ENCODE measurements around the gene BRINP3.

The BRINP3 gene

DNA sequence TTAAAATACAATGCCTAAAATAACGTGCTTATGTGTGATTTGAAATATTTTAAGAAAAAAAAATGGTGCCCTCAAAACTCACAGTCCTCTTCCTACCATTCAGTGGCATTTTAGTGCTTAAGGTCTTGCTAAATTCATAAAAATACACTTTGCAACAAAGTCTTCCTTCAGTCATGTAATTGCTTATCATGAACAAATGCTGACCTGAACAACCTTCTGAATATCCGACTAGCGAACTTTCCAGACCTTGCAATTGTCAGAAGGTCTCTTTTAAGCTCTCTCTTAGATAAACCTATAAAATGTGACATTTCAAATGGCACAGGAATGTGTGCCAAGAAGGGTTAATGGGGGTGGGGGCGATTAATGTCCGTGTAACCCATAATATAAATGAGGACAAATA, 858 bp downstream of the BRINP3 start:
- peaks cover 33% of the 10 kb centered on the region for H3K4me1 ChIP-seq (ENCODE audit: control insufficient read depth, low read depth, low read length)
- H3K27ac ChIP-seq (ENCODE audit: low read length), result no peak overlapping the region
- H3K9ac ChIP-seq (ENCODE audit: low read length), result no peak overlapping the region
- peaks cover 48% of the 10 kb centered on the region for H3K27me3 ChIP-seq (ENCODE audit: control insufficient read depth, insufficient read depth, low read length)
- H3K36me3 ChIP-seq (ENCODE audit: control insufficient read depth, low read depth, low read length), result no peaks in the 10 kb centered on the region
- H3K4me3 ChIP-seq (ENCODE audit: low read length), result peak overlapping the region; percentile 77
- H3K9me3 ChIP-seq (ENCODE audit: control insufficient read depth, low read depth, low read length), result no peaks in the 10 kb centered on the region

DNA sequence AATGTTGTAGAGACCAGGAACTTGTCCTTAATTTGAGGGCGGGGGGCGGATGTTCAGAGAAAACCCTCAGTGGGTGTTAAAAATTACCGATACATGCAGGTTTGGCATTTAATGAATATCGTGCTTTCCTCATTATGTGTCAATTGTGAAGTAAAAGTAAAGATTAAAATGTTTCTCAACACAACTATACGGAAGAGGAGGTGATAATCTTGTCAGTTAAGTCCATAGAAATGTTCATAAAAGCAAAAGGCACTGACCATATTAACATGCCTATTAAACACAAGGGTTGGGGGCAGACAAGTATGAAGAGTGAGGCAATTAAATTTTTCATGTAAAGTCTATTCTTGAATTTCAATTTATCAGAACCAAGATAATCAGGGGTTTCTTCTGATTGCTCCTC, 1.3 kb downstream of the BRINP3 start:
- Histone ChIP-seq H3K4me1 (ENCODE audit: control insufficient read depth, low read depth, low read length) (peaks cover 33% of the 10 kb centered on the region), H3K27me3 (ENCODE audit: control insufficient read depth, insufficient read depth, low read length) (peaks cover 48% of the 10 kb centered on the region), H3K9me3 (ENCODE audit: control insufficient read depth, low read depth, low read length) (no peaks in the 10 kb centered on the region), H3K9ac (ENCODE audit: low read length) (no peak overlapping the region), H3K36me3 (ENCODE audit: control insufficient read depth, low read depth, low read length) (no peaks in the 10 kb centered on the region), H3K4me3 (ENCODE audit: low read length) (peak overlapping the region; percentile 77), H3K27ac (ENCODE audit: low read length) (no peak overlapping the region)

DNA sequence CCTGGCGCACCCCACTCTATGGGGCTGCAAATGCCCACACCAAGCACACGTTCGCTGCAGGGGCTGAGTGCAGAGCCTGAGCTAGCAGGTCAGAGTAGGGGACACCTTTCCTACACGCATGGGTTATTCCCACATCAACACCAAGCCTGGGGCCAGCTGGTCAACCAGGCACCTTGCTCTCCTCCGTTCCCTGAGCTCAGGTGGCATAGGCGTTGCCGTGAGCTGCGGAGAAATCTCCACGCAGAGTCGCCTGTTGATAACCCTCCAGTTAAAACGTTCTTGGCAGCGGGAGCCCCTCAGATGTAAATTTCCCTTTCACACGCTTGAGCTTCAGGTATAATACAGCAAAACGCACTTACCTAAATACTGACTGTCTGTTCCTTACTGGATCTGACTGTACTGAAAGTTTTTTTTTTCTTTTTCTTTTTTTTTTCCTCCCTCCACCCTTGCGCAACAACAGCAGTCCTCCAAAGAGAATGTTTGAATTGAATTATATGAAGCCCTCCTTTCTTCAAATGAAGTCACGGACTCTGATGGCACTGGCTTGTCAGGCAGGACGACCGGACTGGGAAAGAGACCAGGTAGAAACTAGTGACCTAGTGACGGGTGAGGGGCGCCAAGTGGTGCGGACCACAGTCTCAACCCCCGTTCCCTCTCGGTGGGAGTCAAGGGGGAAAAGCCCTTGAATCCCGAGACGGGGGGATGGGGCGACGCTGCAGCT, 2.1 kb downstream of the BRINP3 start:
- Histone ChIP-seq H3K9ac (ENCODE audit: low read length) (peak overlapping the region; percentile 9), H3K4me3 (ENCODE audit: low read length) (peak overlapping the region; percentile 77)

GRCh38 chr1:190474650-190475211, 2.9 kb downstream of the BRINP3 start:
- Histone ChIP-seq H3K9ac (ENCODE audit: low read length) (peak overlapping the region; percentile 9), H3K27me3 (ENCODE audit: control insufficient read depth, insufficient read depth, low read length) (peaks cover 48% of the 10 kb centered on the region), H3K36me3 (ENCODE audit: control insufficient read depth, low read depth, low read length) (no peaks in the 10 kb centered on the region), H3K4me1 (ENCODE audit: control insufficient read depth, low read depth, low read length) (peaks cover 25% of the 10 kb centered on the region), H3K4me3 (ENCODE audit: low read length) (peak overlapping the region; percentile 77), H3K9me3 (ENCODE audit: control insufficient read depth, low read depth, low read length) (no peaks in the 10 kb centered on the region), H3K27ac (ENCODE audit: low read length) (no peak overlapping the region)

More for the DNA sequence above, 2.1 kb downstream of the BRINP3 start:
- H3K4me1 ChIP-seq (ENCODE audit: control insufficient read depth, low read depth, low read length), result peaks cover 33% of the 10 kb centered on the region
- H3K27ac ChIP-seq (ENCODE audit: low read length), result no peak overlapping the region
- H3K36me3 ChIP-seq (ENCODE audit: control insufficient read depth, low read depth, low read length), result no peaks in the 10 kb centered on the region
- no peaks in the 10 kb centered on the region for H3K9me3 ChIP-seq (ENCODE audit: control insufficient read depth, low read depth, low read length)
- peaks cover 48% of the 10 kb centered on the region for H3K27me3 ChIP-seq (ENCODE audit: control insufficient read depth, insufficient read depth, low read length)

- Histone ChIP-seq H3K27ac (ENCODE audit: low read length) (no peak overlapping the region), H3K36me3 (ENCODE audit: control insufficient read depth, low read depth, low read length) (no peaks in the 10 kb centered on the region), H3K27me3 (ENCODE audit: control insufficient read depth, insufficient read depth, low read length) (peaks cover 48% of the 10 kb centered on the region), H3K4me1 (ENCODE audit: control insufficient read depth, low read depth, low read length) (peaks cover 19% of the 10 kb centered on the region), H3K4me3 (ENCODE audit: low read length) (no peak overlapping the region), H3K9me3 (ENCODE audit: control insufficient read depth, low read depth, low read length) (no peaks in the 10 kb centered on the region), H3K9ac (ENCODE audit: low read length) (no peak overlapping the region)
Measured at GRCh38 chr1:190474010-190474409, 3.7 kb downstream of the BRINP3 start.

DNA sequence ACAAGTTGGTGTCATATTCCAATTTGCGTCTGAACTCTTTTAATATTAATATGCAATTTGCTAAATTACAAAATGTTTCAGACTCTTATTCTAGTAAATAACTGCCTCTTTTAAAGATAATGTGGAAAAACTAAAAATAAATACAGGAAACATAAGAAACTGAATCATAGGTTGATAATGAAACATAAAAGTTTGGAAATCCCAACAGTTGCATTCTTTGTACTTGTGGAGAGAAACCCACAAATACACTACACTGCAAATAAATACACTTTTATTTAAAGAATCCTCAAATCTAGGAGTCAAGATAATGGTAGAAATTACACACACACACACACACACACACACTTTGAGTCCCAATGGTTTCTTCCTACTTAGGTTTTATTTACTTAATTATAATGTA, 5.2 kb downstream of the BRINP3 start:
- Histone ChIP-seq H3K27ac (ENCODE audit: low read length) (no peak overlapping the region), H3K27me3 (ENCODE audit: control insufficient read depth, insufficient read depth, low read length) (peaks cover 42% of the 10 kb centered on the region), H3K4me1 (ENCODE audit: control insufficient read depth, low read depth, low read length) (peaks cover 15% of the 10 kb centered on the region), H3K9me3 (ENCODE audit: control insufficient read depth, low read depth, low read length) (no peaks in the 10 kb centered on the region), H3K9ac (ENCODE audit: low read length) (no peak overlapping the region), H3K4me3 (ENCODE audit: low read length) (no peak overlapping the region), H3K36me3 (ENCODE audit: control insufficient read depth, low read depth, low read length) (no peaks in the 10 kb centered on the region)

- H3K27me3 ChIP-seq (ENCODE audit: control insufficient read depth, insufficient read depth, low read length), result peaks cover 38% of the 10 kb centered on the region
- H3K36me3 ChIP-seq (ENCODE audit: control insufficient read depth, low read depth, low read length), result no peaks in the 10 kb centered on the region
- no peak overlapping the region for H3K4me3 ChIP-seq (ENCODE audit: low read length)
- no peak overlapping the region for H3K27ac ChIP-seq (ENCODE audit: low read length)
- peaks cover 11% of the 10 kb centered on the region for H3K4me1 ChIP-seq (ENCODE audit: control insufficient read depth, low read depth, low read length)
- no peaks in the 10 kb centered on the region for H3K9me3 ChIP-seq (ENCODE audit: control insufficient read depth, low read depth, low read length)
- H3K9ac ChIP-seq (ENCODE audit: low read length), result no peak overlapping the region
Measured at GRCh38 chr1:190472042-190472441, 5.6 kb downstream of the BRINP3 start.

DNA sequence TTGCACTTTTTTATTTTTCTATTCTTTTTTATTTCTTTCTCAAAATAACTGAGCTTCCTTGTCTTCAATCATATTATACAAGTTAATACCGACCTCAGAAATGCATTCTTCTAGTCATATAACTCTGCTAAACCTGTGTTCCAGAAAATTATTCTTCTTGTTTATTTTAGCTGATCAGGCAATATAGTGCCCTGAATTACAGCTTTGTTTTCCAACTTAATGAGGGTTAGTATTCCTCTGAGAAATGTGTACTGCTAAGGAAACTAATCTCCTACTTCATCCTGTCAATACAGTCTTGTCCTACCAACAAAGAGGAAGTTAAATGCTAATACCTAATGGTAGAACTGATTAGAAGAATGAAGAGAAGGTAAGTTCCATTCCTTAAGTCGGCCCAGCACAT, 13.0 kb downstream of the BRINP3 start:
- H3K9ac ChIP-seq (ENCODE audit: low read length), result no peak overlapping the region
- H3K4me1 ChIP-seq (ENCODE audit: control insufficient read depth, low read depth, low read length), result no peaks in the 10 kb centered on the region
- H3K27me3 ChIP-seq (ENCODE audit: control insufficient read depth, insufficient read depth, low read length), result no peaks in the 10 kb centered on the region
- no peaks in the 10 kb centered on the region for H3K9me3 ChIP-seq (ENCODE audit: control insufficient read depth, low read depth, low read length)
- no peaks in the 10 kb centered on the region for H3K36me3 ChIP-seq (ENCODE audit: control insufficient read depth, low read depth, low read length)
- H3K27ac ChIP-seq (ENCODE audit: low read length), result no peak overlapping the region
- no peak overlapping the region for H3K4me3 ChIP-seq (ENCODE audit: low read length)

GRCh38 chr1:190456129-190456528, 21.5 kb downstream of the BRINP3 start:
- no peaks in the 10 kb centered on the region for H3K27me3 ChIP-seq (ENCODE audit: control insufficient read depth, insufficient read depth, low read length)
- no peak overlapping the region for H3K4me3 ChIP-seq (ENCODE audit: low read length)
- H3K4me1 ChIP-seq (ENCODE audit: control insufficient read depth, low read depth, low read length), result no peaks in the 10 kb centered on the region
- H3K9ac ChIP-seq (ENCODE audit: low read length), result no peak overlapping the region
- no peak overlapping the region for H3K27ac ChIP-seq (ENCODE audit: low read length)
- H3K36me3 ChIP-seq (ENCODE audit: control insufficient read depth, low read depth, low read length), result no peaks in the 10 kb centered on the region
- H3K9me3 ChIP-seq (ENCODE audit: control insufficient read depth, low read depth, low read length), result no peaks in the 10 kb centered on the region

DNA sequence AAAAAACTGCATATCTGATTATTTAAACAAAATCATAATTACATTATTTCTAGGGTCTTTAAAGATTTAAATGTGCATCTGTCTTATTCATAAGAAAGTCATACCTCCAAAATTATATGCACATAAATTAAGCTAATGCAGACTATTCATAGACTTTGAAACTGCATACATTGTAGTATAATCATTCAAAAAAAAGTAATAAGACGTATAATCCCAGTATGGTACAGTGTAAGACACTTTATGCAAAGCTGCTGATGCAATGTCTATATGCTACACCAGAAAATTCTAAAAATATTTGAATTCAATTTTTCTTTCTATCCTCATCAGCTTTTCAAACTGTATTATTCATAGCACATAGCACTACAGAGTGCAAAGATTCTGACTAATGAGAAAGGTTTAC, 22.0 kb downstream of the BRINP3 start:
- no peak overlapping the region for H3K4me3 ChIP-seq (ENCODE audit: low read length)
- no peaks in the 10 kb centered on the region for H3K36me3 ChIP-seq (ENCODE audit: control insufficient read depth, low read depth, low read length)
- no peak overlapping the region for H3K27ac ChIP-seq (ENCODE audit: low read length)
- no peaks in the 10 kb centered on the region for H3K27me3 ChIP-seq (ENCODE audit: control insufficient read depth, insufficient read depth, low read length)
- no peaks in the 10 kb centered on the region for H3K9me3 ChIP-seq (ENCODE audit: control insufficient read depth, low read depth, low read length)
- H3K9ac ChIP-seq (ENCODE audit: low read length), result no peak overlapping the region
- H3K4me1 ChIP-seq (ENCODE audit: control insufficient read depth, low read depth, low read length), result no peaks in the 10 kb centered on the region

GRCh38 chr1:190453550-190453949, 24.1 kb downstream of the BRINP3 start:
- Histone ChIP-seq H3K9me3 (ENCODE audit: control insufficient read depth, low read depth, low read length) (no peaks in the 10 kb centered on the region), H3K27me3 (ENCODE audit: control insufficient read depth, insufficient read depth, low read length) (no peaks in the 10 kb centered on the region), H3K4me3 (ENCODE audit: low read length) (no peak overlapping the region), H3K36me3 (ENCODE audit: control insufficient read depth, low read depth, low read length) (no peaks in the 10 kb centered on the region), H3K4me1 (ENCODE audit: control insufficient read depth, low read depth, low read length) (no peaks in the 10 kb centered on the region), H3K9ac (ENCODE audit: low read length) (no peak overlapping the region), H3K27ac (ENCODE audit: low read length) (no peak overlapping the region)

DNA sequence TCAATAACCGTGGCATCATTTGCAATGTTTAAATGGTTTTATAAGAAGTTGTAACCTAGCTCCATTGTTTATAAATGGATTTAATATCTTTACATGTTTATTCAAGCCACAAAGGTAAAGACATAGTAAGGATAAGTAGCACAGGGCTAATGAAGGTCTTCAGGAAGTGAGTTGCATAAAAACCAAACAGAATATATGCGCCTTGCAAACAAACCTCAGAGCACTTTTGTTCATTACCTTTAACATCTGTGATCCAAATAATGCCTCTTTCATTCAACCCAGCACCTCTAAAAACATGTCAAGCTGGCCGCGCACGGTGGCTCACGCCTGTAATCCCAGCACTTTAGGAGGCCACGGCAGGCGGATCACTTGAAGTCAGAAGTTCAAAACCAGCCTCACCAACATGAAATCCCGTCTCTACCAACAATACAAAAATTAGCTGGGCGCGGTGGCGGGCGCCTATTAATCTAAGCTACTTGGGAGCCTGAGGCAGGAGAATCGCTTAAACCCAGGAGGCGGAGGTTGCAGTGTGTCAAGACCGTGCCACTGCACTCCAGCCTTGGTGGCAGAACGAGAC, 25.3 kb downstream of the BRINP3 start:
- H3K4me1 ChIP-seq (ENCODE audit: control insufficient read depth, low read depth, low read length), result no peaks in the 10 kb centered on the region
- no peaks in the 10 kb centered on the region for H3K27me3 ChIP-seq (ENCODE audit: control insufficient read depth, insufficient read depth, low read length)
- no peak overlapping the region for H3K4me3 ChIP-seq (ENCODE audit: low read length)
- H3K27ac ChIP-seq (ENCODE audit: low read length), result no peak overlapping the region
- no peaks in the 10 kb centered on the region for H3K36me3 ChIP-seq (ENCODE audit: control insufficient read depth, low read depth, low read length)
- no peak overlapping the region for H3K9ac ChIP-seq (ENCODE audit: low read length)
- no peaks in the 10 kb centered on the region for H3K9me3 ChIP-seq (ENCODE audit: control insufficient read depth, low read depth, low read length)
